Suprapubic skin (tissue), 4 donors: Measurements from ENCODE around the gene NFYC. TPM values are rescaled to one million over a fixed set of nuclear protein-coding genes. Genes with fewer than 3 reads are reported as not detected.

Source experiments
- DNase-seq, 2 donors: peaks; one replicate each; pipeline ENCODE4 v3.0.0-alpha.2; 2019; ENCODE audit warnings: low spot score in 2 of 2
- H3K27ac ChIP-seq: fragments of 200-600 bp; sonication (generic); one replicate; pipeline ENCODE4 v1.5.1; 2019
- H3K27me3 ChIP-seq: fragments of 200-600 bp; sonication (generic); one replicate; pipeline ENCODE4 v1.5.1; 2019
- H3K36me3 ChIP-seq: fragments of 200-600 bp; sonication (generic); one replicate; pipeline ENCODE4 v1.5.1; 2019
- H3K4me1 ChIP-seq: fragments of 200-600 bp; sonication (generic); one replicate; pipeline ENCODE4 v1.5.1; 2019
- H3K4me3 ChIP-seq: fragments of 200-600 bp; sonication (generic); one replicate; pipeline ENCODE4 v1.5.1; 2019; ENCODE audit warnings: mild to moderate bottlenecking
- H3K9me3 ChIP-seq: fragments of 200-600 bp; sonication (generic); one replicate; pipeline ENCODE4 v1.5.1; 2019
- EP300 ChIP-seq: sonication (generic); formaldehyde crosslinking; IDR thresholded peaks from one replicate; pipeline ENCODE4 v1.6.1; 2017; ENCODE audit warnings: antibody characterized with exemption
- POLR2A ChIP-seq, 2 donors: fragments of 450-650 bp; IDR thresholded peaks; one replicate each; pipeline ENCODE4 v1.6.1; 2017; ENCODE audit warnings: antibody characterized with exemption in 2 of 2, mild to moderate bottlenecking in 2 of 2, moderate library complexity in 2 of 2
- POLR2AphosphoS5 ChIP-seq, 3 donors: sonication (generic); formaldehyde crosslinking; IDR thresholded peaks; one replicate each; pipeline ENCODE4 v1.6.1; 2017; ENCODE audit warnings: antibody characterized with exemption in 3 of 3
- WGBS: methylation state at CpG from one replicate; pipeline ENCODE4 v1.1.5; 2018; 5-methylcytosine and 5-hydroxymethylcytosine counted together
- total RNA-seq, 4 donors: library from RNA; depleted of rRNA; stranded (reverse); fragments of >200 nt; gene quantifications; one replicate each; pipeline ENCODE4 v1.1.0, GENCODE V29; 2016
- TF ChIP-seq, protein P1 (sequence below), 2 donors: fragments of 200-600 bp in 1 of 2; fragments of 450-650 bp in 1 of 2; sonication (generic) in 1 of 2; IDR thresholded peaks; one replicate each; pipeline ENCODE4 v1.5.1; 2016 to 2019; ENCODE audit warnings: antibody characterized with exemption in 2 of 2, mild to moderate bottlenecking in 1 of 2, moderate library complexity in 1 of 2

Gene NFYC
- total RNA-seq, 4 donors from 2014 or later = 62.9 to 111 (median 83.5) TPM

DNA sequence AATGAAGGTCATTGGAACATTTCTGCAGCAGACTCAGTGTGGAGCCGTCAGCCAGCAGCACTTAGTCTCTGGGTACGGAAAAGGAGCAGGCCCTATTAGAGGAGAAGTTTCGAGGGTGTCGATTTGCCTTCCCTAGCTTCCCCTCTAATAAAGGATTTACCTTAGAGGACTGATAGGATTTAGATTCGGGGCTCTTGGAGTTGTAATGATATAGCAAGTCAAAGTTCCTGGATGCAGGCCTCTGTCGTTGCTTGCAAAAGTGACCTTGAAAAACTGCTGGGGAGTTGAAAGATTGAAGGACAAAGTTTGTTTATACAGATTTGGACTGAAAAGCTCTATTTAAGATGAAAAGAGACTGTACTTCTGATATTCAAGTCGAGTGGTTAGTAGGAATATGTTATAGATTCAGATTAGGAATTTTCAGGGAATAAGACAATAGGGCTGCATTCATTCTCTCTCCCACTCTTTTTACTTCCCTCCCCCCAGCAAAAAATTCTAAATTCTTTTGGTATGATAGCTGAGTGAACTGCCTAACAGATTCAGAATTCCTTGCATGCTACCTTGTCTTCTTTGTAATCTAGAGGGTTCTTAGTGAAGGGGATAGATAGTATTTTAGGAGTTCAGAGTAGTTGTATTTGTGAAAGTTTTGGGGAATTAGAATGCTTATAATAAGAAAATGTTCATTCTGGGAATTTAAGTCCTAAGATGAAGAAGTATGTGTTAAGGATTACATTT lies 19.2 kb downstream of the NFYC start:
- Histone ChIP-seq H3K36me3 (no peaks in the 10 kb centered on the region), H3K9me3 (no peaks in the 10 kb centered on the region), H3K27me3 (no peaks in the 10 kb centered on the region), H3K4me1 (peaks cover 61% of the 10 kb centered on the region), H3K4me3 (peak overlapping the region; percentile 48), H3K27ac (peak overlapping the region; percentile 72)
- TF ChIP-seq POLR2A (IDR thresholded peaks at IDR 0.05) (no peak), EP300 (no peak)
- DNase-seq = no peak
- WGBS = 12% methylated on average over 7 of the region's 7 CpGs

DNA sequence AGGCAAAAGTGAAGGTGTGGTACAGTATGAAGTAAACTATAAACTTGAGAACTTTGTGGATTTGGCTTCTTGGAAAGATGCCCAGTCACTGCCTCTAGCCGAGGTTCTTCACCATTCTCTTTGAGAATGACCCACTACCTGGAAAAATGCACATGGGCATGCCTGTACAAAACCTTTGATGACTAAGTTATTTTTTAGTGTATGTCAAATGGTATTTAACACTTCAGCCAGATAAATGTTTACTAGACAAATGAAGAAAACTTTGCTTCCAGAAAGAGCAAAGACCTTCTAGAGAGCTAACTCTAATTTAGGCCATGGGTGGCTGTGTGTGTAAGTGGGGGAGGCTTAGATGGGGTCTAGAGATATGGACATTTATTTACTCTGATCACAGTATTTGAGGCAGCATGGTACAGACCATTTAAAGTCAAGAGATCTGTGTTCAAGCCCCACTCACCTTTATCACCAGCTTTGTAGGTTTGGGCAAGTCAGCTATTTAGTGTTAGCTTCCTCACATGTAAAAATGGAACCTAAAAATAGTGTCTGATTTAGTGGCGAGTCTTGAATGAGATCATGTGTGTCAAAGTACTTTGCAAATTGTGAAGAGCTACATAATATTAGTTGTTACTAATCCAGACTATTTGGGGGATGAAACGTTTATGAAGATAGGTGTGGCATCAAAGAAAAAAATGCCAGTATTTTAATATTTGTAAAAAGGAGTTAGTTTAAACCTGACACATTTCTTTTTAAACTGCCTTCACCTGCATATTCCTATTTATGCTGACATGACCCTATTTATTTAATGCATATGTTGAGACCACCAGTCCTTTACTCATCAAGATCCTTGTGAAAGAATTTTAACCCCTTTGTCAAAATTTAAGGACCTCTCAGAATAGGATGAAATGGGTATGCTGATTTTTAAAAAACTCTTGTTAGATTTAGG lies 20.2 kb downstream of the NFYC start:
- H3K4me1 ChIP-seq = peaks cover 61% of the 10 kb centered on the region
- H3K27ac ChIP-seq = peak overlapping the region; percentile 72
- peak overlapping the region; percentile 48 for H3K4me3 ChIP-seq
- no peaks in the 10 kb centered on the region for H3K9me3 ChIP-seq
- H3K27me3 ChIP-seq = no peaks in the 10 kb centered on the region
- H3K36me3 ChIP-seq = no peaks in the 10 kb centered on the region
- DNase-seq = no peak
- 3% methylated on average over 3 of the region's 3 CpGs for WGBS
- TF ChIP-seq, protein P1, sequence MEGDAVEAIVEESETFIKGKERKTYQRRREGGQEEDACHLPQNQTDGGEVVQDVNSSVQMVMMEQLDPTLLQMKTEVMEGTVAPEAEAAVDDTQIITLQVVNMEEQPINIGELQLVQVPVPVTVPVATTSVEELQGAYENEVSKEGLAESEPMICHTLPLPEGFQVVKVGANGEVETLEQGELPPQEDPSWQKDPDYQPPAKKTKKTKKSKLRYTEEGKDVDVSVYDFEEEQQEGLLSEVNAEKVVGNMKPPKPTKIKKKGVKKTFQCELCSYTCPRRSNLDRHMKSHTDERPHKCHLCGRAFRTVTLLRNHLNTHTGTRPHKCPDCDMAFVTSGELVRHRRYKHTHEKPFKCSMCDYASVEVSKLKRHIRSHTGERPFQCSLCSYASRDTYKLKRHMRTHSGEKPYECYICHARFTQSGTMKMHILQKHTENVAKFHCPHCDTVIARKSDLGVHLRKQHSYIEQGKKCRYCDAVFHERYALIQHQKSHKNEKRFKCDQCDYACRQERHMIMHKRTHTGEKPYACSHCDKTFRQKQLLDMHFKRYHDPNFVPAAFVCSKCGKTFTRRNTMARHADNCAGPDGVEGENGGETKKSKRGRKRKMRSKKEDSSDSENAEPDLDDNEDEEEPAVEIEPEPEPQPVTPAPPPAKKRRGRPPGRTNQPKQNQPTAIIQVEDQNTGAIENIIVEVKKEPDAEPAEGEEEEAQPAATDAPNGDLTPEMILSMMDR (IDR thresholded peaks at IDR 0.05) = no peak
- TF ChIP-seq EP300 (no peak), POLR2AphosphoS5 (IDR thresholded peaks at IDR 0.05) (no peak), POLR2A (IDR thresholded peaks at IDR 0.05) (no peak)

DNA sequence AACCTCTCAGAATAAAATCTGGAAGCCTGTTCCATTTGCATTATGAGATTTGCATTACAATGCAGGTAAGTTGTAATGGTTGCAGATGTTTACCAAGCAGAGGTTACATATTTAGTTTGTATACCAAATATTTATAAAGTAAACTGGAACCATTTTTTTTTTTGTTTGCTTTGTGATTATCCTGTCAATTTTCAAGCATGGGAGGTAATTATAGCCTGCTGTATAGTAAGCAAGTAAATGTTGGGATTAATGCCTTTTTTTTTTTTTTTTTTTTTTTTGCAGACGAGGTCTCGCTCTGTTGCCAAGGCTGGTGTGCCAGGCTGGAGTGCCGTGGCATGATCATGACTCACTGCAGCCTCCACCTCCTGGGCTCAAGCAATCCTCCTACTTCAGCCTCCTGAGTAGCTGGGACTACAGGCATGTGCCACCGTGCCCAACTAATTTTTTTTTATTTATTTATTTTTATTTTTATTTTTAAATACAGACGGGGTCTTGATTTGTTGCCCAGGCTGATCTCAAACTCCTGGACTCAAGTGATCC lies 21.0 kb downstream of the NFYC start:
- Histone ChIP-seq H3K4me3 (no peak overlapping the region), H3K4me1 (peaks cover 61% of the 10 kb centered on the region), H3K36me3 (no peaks in the 10 kb centered on the region), H3K27ac (peak overlapping the region; percentile 72), H3K27me3 (no peaks in the 10 kb centered on the region), H3K9me3 (no peaks in the 10 kb centered on the region)
- DNase-seq = no peak
- 57% methylated on average over 5 of the region's 5 CpGs for WGBS
- TF ChIP-seq POLR2AphosphoS5 (IDR thresholded peaks at IDR 0.05) = no peak
- TF ChIP-seq, protein P1 (IDR thresholded peaks at IDR 0.05) = no peak
- TF ChIP-seq POLR2A (IDR thresholded peaks at IDR 0.05) = no peak
- no peak for TF ChIP-seq EP300

DNA sequence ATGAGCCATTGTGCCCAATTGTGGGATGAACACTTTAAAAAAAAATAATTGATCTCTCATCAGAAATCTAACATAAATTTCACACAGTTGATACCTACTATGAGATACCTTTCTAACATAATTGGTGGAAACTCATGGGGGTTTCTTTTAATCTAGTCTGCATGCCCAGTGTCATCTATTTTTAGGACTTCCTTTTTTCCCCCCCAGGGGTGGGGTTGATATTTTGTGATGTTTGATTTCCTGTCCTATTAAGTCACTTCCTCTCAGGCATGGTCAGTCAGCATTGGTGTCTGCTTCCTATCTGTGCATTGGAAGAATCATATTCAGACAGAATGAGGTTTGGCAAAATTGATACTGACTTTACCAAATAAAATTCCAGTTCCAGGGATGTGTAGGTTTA lies 21.5 kb downstream of the NFYC start:
- no peak for DNase-seq
- Histone ChIP-seq H3K4me1 (peaks cover 61% of the 10 kb centered on the region), H3K27me3 (no peaks in the 10 kb centered on the region), H3K36me3 (no peaks in the 10 kb centered on the region), H3K4me3 (no peak overlapping the region), H3K9me3 (no peaks in the 10 kb centered on the region), H3K27ac (peak overlapping the region; percentile 43)
- TF ChIP-seq POLR2AphosphoS5 (IDR thresholded peaks at IDR 0.05) = no peak
- TF ChIP-seq EP300 = no peak
- TF ChIP-seq, protein P1 (IDR thresholded peaks at IDR 0.05) = no peak
- TF ChIP-seq POLR2A (IDR thresholded peaks at IDR 0.05) = no peak

DNA sequence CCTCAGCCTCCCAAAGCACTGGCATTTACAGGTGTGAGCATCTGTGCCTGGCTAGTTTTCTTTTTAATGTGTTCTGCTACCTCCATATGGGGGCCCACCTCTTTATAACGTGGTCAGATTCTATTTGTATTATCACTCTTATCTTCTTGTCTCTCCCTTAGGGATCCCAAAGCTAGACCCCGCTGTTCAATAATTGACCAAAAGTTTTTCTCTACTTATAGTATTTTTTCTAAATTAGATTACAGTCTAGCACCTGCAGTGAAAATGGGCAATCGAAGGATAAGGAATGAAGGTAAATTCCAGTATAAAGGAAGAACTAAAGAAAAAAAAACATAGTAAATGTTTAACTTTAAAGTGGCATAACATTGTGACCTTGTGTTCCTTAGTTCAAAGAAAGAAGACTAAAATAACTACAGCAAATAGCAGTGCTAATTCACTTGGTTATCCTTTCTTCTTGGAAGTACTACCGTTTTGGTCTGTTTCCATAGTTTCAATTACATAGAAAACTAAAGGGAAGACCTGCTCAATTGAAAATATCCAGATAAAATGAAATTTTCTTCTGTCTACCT lies 24.1 kb downstream of the NFYC start:
- Histone ChIP-seq H3K27ac (no peak overlapping the region), H3K36me3 (no peaks in the 10 kb centered on the region), H3K4me3 (no peak overlapping the region), H3K9me3 (no peaks in the 10 kb centered on the region), H3K4me1 (peaks cover 45% of the 10 kb centered on the region), H3K27me3 (no peaks in the 10 kb centered on the region)
- no peak for DNase-seq
- TF ChIP-seq, protein P1 (IDR thresholded peaks at IDR 0.05) = no peak
- TF ChIP-seq POLR2A (IDR thresholded peaks at IDR 0.05) (no peak), EP300 (no peak), POLR2AphosphoS5 (IDR thresholded peaks at IDR 0.05) (no peak)
- 87% methylated on average over 4 of the region's 4 CpGs for WGBS
